ENCODE measurements around the gene SGIP1. TPM values are rescaled to one million over a fixed set of nuclear protein-coding genes. Genes with fewer than 3 reads are reported as not detected.
"Not testable (repeated sequence)": the region's sequence is repeated elsewhere in the genome, so short reads cannot be mapped to it uniquely, and the experiment has no call there.

SGIP1 gene
- total RNA-seq, 1 donor from 2014 or later = 9.2 TPM

DNA sequence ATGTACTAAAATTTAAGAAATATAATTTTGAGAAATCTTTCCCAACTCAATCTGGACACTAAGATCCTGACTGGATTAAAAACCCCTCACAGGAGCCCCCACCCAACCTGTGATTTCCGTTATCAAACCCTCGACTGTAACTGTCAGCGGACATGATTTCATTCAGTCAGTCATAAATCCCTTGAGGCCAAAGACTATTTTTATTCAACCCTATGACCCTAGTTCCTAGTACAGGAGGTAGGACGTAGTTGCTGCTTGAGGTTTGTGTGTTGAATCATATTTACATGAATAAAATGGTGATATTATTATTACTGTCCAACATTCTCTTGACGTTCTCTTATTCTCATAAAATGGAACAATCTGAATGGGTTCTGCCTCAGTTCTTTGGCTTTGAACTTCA is 145.2 kb downstream of the SGIP1 start:
- DNase-seq (ENCODE audit: low read depth) = no peak

DNA sequence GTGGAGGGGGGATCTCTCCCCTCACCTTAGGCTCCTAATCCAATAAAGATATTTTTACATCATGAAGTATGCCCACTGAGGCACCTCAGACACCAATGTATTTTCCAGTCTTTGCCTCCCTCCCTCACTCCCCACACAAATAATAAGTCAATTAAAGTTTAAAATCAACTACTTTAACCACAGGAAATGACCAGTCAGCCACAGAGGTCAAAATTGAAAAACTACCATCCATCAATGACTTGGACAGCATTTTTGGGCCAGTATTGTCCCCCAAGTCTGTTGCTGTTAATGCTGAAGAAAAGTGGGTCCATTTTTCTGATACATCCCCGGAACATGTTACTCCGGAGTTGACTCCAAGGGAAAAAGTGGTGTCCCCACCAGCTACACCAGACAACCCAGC is 147.7 kb downstream of the SGIP1 start:
- peak; percentile 21 for DNase-seq (ENCODE audit: low read depth)

- DNase-seq (ENCODE audit: low read depth) = no peak
Measured at GRCh38 chr1:66682106-66682505, 148.2 kb downstream of the SGIP1 start.

- no peak for DNase-seq (ENCODE audit: low read depth)
Measured at GRCh38 chr1:66684353-66684752, 150.4 kb downstream of the SGIP1 start.

DNA sequence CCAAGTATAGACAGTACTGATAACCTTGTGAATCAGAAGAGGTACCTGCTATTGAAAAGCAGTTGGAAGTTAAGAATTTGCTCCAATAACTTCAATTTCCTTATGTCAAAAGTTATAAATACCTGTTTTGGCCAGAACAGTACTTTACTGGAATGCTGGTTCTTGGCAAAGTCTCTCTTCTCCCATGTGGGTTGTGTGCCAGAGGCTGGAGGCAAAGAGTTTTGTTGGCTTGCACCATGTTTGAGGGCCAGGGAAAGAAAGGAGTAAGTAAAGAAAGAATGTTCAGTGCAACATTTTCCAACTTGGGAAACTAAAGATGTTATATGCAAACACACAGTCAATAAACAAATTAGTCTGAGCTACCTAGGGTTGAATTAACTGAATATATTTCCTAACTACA is 151.3 kb downstream of the SGIP1 start:
- DNase-seq (ENCODE audit: low read depth) = peak; percentile 42

GRCh38 chr1:66685670-66686069 is 151.7 kb downstream of the SGIP1 start:
- peak; percentile 15 for DNase-seq (ENCODE audit: low read depth)

- DNase-seq (ENCODE audit: low read depth) = no peak
Measured at GRCh38 chr1:66686406-66686805, 152.5 kb downstream of the SGIP1 start.

GRCh38 chr1:66687358-66687757 is 153.4 kb downstream of the SGIP1 start:
- DNase-seq (ENCODE audit: low read depth) = no peak

DNA sequence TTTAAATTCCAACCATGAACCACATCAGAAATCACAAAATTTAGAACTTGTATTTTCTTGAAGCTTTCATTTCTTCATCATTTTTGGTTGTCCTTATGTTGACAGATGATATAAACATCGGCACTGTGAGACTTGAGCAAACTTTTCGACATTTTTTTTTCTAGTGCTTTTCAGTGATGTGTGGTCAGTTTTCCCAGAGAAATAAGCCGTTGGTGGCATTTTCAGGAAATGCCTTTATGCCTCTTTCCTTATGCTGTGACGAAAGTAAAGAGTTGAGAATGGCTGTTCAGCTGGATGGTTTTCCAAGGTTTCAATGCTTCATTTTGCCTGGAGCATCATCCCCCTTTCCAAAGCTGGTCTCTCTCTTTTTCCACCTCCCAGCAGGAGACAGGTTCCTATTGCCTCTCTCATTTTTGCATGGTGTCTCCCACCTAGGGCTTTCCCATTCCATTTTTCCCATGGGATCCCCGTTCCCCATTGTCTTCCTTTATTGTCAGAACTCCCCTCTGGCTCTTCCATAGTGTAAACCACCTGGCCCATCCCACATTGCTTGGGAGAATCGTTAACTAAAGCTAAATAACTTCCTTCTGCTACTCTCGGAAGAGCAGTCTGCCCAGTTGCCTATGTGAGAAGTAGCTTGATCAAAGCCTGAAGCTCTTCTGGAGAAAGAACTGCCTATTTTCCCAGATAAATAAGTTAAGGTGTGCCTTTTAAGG is 156.9 kb downstream of the SGIP1 start:
- DNase-seq (ENCODE audit: low read depth) = peak; percentile 30

- no peak for DNase-seq (ENCODE audit: low read depth)
Measured at GRCh38 chr1:66692681-66693080, 158.7 kb downstream of the SGIP1 start.

- peak; percentile 61 for DNase-seq (ENCODE audit: low read depth)
Measured at GRCh38 chr1:66693856-66694255, 159.9 kb downstream of the SGIP1 start.

DNA sequence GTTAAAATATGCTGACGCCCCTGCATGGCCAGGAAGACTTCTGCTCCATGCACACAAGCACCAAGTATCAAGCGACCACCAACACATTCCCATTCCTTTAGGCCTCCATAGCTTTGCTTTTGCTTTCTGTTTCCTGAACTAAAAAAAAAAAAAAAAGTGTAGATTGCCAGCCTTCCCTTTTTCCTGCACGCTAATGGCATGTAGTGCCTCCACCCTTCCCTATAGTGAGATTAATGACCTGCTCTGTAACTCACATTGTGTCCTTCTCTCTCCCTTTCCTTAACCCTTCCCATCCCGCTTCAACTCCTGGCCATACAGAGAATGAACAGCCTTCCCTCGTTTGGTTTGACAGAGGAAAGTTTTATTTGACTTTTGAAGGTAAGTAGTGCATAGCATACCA is 161.2 kb downstream of the SGIP1 start:
- DNase-seq (ENCODE audit: low read depth) = no peak

DNA sequence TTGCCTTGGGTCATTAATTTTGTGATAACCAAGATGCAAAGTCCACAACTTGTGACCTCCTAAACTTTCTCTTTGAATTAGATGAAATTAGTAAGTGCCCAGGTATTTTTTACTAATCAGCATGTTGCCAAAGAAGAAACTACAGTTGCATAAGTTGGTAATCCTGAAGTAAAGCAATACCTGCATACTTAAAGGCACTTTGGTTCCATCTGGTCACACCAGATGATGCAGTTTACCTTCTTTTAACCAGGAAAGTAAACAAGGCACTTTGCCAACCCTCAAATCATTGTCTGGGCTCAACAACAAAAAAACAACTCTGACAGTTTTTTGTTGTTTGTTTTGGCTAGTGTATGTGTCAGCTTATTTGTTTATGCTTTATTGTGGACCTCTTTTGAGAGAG is 162.8 kb downstream of the SGIP1 start:
- peak; percentile 71 for DNase-seq (ENCODE audit: low read depth)

GRCh38 chr1:66699213-66699612 is 165.3 kb downstream of the SGIP1 start:
- no peak for DNase-seq (ENCODE audit: low read depth)

DNA sequence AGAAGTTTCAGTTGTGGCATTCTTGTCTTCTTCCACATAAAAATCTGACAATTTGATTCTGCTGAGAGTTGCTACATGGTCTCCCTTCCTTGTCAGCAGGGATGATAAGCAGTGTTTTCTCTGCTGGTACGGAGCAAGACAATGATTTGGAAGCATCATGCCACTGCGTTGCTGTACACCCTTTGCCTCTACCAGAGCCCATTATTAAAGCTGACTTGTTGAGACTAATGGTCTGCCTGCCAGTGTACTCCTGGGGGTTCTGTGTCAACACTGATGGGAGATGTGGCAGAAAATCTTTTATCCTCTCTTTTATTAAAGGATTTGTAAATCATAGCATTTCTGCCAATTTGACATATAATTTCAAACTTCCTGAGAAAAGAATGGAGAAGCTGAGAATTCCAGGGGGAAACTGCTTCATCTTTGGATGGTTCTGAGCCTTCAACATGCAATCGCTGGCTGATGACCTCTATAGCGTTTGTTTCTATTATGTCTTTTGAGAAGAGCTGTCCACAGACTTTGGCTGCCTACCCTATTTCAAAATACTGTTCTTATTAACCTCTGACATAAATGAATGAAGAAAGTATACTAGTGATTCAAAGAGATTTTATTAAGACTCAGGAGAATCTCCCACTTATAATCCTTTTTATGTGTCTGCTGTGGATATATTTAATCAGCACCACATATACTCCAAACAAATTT is 170.4 kb downstream of the SGIP1 start:
- no peak for DNase-seq (ENCODE audit: low read depth)

GRCh38 chr1:66705110-66705509 is 171.2 kb downstream of the SGIP1 start:
- peak; percentile 82 for DNase-seq (ENCODE audit: low read depth)

GRCh38 chr1:66711420-66711819 is 177.5 kb downstream of the SGIP1 start:
- no peak for DNase-seq (ENCODE audit: low read depth)

DNA sequence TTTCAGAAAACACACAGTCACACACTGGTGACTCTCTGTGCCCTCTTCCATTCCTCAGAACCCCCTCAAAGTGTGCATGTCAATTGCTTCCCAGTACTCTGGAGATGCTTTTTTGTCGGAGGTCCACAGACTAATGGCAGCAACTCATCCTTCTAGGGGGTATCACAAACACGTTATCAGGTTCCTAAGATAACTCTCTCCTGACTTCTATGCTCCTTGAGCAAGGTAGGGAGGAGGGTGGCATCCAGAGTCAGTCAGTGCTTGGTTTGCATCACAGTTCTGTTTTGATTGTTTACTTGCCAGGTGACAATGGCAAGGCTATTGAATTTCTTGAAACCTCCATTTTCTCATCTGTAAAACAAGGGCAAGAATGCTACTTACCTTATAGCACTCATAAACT is 178.9 kb downstream of the SGIP1 start:
- DNase-seq (ENCODE audit: low read depth) = no peak

DNA sequence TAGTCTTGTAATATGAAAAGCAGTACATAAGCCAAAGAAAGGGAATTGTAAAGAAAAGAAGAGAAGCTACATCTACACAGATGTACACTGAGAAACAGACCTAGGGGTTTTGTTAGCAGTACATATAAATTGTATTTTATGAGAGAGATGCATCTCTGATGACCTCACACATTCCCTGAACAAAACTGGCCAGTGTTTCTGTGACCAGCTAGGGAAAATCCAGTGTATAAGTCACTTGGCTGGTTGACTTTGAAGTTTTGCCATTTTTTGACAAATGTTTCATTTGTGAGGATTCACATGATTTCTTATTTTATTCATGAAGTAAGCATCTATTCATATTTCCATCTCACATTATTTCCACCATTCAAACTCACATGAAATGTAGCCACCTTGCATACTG is 190.0 kb downstream of the SGIP1 start:
- no peak for DNase-seq (ENCODE audit: low read depth)

GRCh38 chr1:66725885-66726665 is 192.1 kb downstream of the SGIP1 start:
- DNase-seq (ENCODE audit: low read depth) = peak; percentile 84

GRCh38 chr1:66728021-66728420 is 194.1 kb downstream of the SGIP1 start:
- DNase-seq (ENCODE audit: low read depth) = peak; percentile 30

DNA sequence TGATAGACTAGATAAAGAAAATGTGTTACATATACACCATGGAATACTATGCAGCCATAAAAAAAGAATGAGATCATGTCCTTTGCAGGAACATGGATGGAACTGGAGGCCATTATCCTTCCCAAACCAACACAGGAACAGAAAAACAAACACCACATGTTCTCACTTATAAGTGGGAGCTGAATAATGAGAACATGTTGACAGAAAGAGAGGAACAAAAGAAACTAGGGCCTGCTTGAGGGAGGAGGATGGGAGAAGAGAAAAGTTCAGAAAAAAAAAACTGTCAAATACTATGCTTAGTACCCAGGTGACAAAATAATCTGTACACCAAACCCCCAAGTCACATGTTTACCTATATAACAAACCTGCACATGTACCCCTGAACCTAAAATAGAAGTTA is 194.8 kb downstream of the SGIP1 start:
- DNase-seq (ENCODE audit: low read depth) = not testable (repeated sequence)

DNA sequence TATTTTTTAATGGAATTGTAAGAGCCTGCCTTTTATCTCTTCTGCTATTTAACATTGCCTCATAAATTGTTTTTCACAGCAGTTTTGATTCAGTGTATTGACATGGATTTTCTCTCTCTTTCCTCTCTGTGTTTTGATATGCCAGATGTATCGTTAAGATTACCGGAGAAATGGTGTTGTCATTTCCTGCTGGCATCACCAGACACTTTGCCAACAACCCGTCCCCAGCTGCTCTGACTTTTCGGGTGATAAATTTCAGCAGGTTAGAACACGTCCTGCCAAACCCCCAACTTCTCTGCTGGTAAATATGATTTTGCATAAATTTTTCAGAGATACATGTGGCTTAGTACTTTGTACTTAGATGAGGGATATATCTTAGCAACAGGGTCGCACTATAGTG is 195.2 kb downstream of the SGIP1 start:
- DNase-seq (ENCODE audit: low read depth) = no peak

All from renal cortical epithelial cell (primary cell).